Measurements from ENCODE around the gene RPL23.
A peak's percentile ranks its signal among the peaks of the same experiment; 100 is the strongest.

DNA sequence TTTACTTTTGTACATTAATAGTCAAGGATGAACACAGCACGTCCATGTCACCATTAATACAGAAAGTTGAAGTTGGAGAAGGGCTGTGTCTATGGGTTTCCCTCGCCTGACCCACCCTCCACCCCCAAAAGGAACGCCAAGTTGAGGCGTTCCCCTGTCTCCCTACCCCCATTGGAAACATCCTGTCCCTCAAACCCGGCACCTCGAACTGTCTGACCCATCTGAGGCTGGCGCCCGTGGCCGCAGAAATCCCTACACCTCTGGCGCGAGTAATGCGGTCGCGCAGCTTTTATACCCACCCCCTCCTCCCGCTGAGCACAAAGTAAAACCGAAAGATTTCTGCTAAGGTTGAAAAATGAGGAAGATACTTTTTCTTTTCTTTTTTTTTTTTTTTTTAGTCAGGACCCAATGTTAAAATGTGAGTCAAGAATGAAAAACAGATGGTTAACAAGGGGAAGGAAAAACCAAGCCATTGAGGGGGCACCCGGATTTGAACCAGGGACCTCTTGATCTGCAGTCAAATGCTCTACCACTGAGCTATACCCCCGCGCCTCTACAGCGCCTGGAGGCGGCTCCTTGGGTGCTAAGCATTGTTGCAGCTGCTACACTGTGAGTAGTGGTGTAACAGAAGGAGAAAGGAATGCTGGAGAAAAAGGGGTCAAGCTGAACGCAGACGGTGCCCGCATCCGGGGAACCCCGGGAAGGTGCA, 15.4 kb upstream of the RPL23 start:
- TF ChIP-seq USF2 (IDR thresholded peaks at IDR 0.05; ENCODE audit: borderline replicate concordance, low read depth, low read length) (no peak), EZH2phosphoT487 (IDR thresholded peaks at IDR 0.05; ENCODE audit: borderline replicate concordance, low read depth) (no peak), POLR2AphosphoS5 (IDR thresholded peaks at IDR 0.05; ENCODE audit: low read depth, low read length) (peak; percentile 1; the same call in 1 of the 2 replicates), GATA2 (CRISPR knock-in tag; IDR thresholded peaks at IDR 0.05) (no peak), ELF1 (IDR thresholded peaks at IDR 0.05) (no peak), REST (IDR thresholded peaks at IDR 0.05; ENCODE audit: low read depth, low read length) (0 out of 2 replicates have a peak, but pooled peaks have one; percentile 48), FOXM1 (IDR thresholded peaks at IDR 0.05; ENCODE audit: low read depth) (no peak)
- TF ChIP-seq, protein P1, sequence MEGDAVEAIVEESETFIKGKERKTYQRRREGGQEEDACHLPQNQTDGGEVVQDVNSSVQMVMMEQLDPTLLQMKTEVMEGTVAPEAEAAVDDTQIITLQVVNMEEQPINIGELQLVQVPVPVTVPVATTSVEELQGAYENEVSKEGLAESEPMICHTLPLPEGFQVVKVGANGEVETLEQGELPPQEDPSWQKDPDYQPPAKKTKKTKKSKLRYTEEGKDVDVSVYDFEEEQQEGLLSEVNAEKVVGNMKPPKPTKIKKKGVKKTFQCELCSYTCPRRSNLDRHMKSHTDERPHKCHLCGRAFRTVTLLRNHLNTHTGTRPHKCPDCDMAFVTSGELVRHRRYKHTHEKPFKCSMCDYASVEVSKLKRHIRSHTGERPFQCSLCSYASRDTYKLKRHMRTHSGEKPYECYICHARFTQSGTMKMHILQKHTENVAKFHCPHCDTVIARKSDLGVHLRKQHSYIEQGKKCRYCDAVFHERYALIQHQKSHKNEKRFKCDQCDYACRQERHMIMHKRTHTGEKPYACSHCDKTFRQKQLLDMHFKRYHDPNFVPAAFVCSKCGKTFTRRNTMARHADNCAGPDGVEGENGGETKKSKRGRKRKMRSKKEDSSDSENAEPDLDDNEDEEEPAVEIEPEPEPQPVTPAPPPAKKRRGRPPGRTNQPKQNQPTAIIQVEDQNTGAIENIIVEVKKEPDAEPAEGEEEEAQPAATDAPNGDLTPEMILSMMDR (IDR thresholded peaks at IDR 0.05) = peak; percentile 52
